MCF 10A (cell line): ENCODE data around the gene PLSCR3. TPM values are rescaled to one million over a fixed set of nuclear protein-coding genes. Genes with fewer than 3 reads are reported as not detected.

Experiments used
- BruUV-seq: library from RNA; stranded (reverse); fragments of 400-500 nt; replicated peaks from 2 replicates; lab custom pipeline; 2021; lab: Mats Ljungman, UMichigan
- CTCF ChIA-PET: fragments of 300-600 bp; sonication (Branson Sonifier 250); formaldehyde crosslinking; extraction: SDS; loops from one replicate; lab custom pipeline; 2021; ENCODE audit warnings: antibody characterized with exemption, inconsistent platforms; lab: Yijun Ruan, JAX
- POLR2A ChIA-PET: fragments of 300-600, 350-650 bp; sonication (Branson Sonifier 250); formaldehyde crosslinking; extraction: SDS; loops from one replicate; lab custom pipeline; 2020; ENCODE audit warnings: antibody characterized with exemption, inconsistent platforms; lab: Yijun Ruan, JAX
- DNase-seq: peaks from one replicate; pipeline ENCODE4 v3.0.0-alpha.2; 2018; ENCODE audit not compliant: unreplicated experiment
- H3K27ac Mint-ChIP-seq: one replicate; pipeline ENCODE4 v1.8.0; 2022; ENCODE audit warnings: mild to moderate bottlenecking, low read depth, mixed read lengths; ENCODE audit not compliant: unreplicated experiment
- H3K27me3 Mint-ChIP-seq: one replicate; pipeline ENCODE4 v1.8.0; 2022; ENCODE audit warnings: mixed read lengths; ENCODE audit not compliant: insufficient read depth, unreplicated experiment
- H3K36me3 Mint-ChIP-seq: one replicate; pipeline ENCODE4 v1.8.0; 2022; ENCODE audit warnings: mild to moderate bottlenecking, moderate library complexity, mixed read lengths; ENCODE audit not compliant: insufficient read depth, unreplicated experiment
- H3K4me1 Mint-ChIP-seq: one replicate; pipeline ENCODE4 v1.8.0; 2022; ENCODE audit warnings: mixed read lengths; ENCODE audit not compliant: insufficient read depth, unreplicated experiment
- H3K4me3 Mint-ChIP-seq: one replicate; pipeline ENCODE4 v1.8.0; 2022; ENCODE audit warnings: mild to moderate bottlenecking, moderate library complexity, mixed read lengths; ENCODE audit not compliant: unreplicated experiment
- H3K9me3 Mint-ChIP-seq: one replicate; pipeline ENCODE4 v1.8.0; 2022; ENCODE audit warnings: mixed read lengths; ENCODE audit not compliant: unreplicated experiment
- intact Hi-C: fragments of 100-400 bp; cut with micrococcal nuclease; formaldehyde crosslinking; loops from 2 replicates; pipeline ENCODE4 v1.14.1; 2022
- total RNA-seq: library from RNA; stranded (reverse); gene quantifications from 2 replicates; pipeline ENCODE4 v1.2.3, GENCODE V29; 2022
- TF ChIP-seq, protein P1 (sequence below): fragments of 200-600 bp; IDR thresholded peaks from one replicate; pipeline ENCODE4 v1.8.0; 2022; ENCODE audit warnings: antibody characterized with exemption, mild to moderate bottlenecking; ENCODE audit not compliant: unreplicated experiment

Gene PLSCR3
- total RNA-seq, 1 experiment from 2014 or later: 59.0 TPM

DNA sequence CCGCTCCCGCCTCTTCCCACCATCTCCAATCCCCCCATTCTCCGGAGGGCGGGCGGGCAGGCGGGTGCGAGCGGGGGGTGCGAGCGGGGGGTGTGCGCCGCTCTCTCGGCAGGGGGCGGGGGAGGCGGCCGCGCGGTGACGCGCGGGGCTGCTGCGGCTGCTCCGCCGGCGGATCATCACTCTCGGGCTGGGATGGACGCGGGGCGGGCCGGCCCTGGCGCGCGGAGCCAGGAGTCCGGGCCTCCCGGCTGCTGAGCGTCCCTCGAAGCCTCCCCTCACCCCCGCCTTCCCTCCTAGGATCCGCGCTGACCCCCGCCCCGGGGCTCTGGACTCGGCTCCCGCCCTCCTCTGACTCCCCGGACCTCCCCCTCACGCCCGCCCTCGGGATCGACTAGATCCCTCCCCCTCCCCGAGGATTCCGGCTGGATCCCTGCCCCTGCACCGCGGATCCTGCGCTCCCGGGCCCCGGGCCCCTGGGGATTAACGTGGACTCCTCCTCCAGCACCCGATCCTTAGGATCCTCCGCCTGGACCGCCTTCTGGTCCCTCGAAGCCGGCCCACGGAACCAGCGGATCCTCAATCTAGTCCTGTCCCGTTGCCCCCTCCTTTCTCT, 10.5 kb upstream of the PLSCR3 start:
- ChIA-PET POLR2A (interaction anchor here (0.6 to 2.7 kb wide), 33 partner anchors 10 to 618 kb away, joined by 3 to 48 read pairs (median 4); partner anchors contain the start of genes DVL2, GABARAP, KCTD11 and MPDU1), CTCF (interaction anchor here (0.6 to 1.5 kb wide), 6 partner anchors 9 to 138 kb away, joined by 3 read pairs; no protein-coding TSS in a partner anchor)
- H3K27me3 Mint-ChIP-seq: no peaks in the 10 kb centered on the region
- peaks cover 16% of the 10 kb centered on the region for H3K4me1 Mint-ChIP-seq
- BruUV-seq: no TSS peak
- peak overlapping the region; percentile 86 for H3K27ac Mint-ChIP-seq
- peaks cover 7% of the 10 kb centered on the region for H3K36me3 Mint-ChIP-seq
- no peaks in the 10 kb centered on the region for H3K9me3 Mint-ChIP-seq
- peak overlapping the region; percentile 78 for H3K4me3 Mint-ChIP-seq
- intact Hi-C loops: loop anchor here (1.0 to 2.0 kb wide), 2 partner anchors 30 to 48 kb away; partner anchors contain the start of gene TMEM102
- DNase-seq: no peak
- TF ChIP-seq, protein P1, sequence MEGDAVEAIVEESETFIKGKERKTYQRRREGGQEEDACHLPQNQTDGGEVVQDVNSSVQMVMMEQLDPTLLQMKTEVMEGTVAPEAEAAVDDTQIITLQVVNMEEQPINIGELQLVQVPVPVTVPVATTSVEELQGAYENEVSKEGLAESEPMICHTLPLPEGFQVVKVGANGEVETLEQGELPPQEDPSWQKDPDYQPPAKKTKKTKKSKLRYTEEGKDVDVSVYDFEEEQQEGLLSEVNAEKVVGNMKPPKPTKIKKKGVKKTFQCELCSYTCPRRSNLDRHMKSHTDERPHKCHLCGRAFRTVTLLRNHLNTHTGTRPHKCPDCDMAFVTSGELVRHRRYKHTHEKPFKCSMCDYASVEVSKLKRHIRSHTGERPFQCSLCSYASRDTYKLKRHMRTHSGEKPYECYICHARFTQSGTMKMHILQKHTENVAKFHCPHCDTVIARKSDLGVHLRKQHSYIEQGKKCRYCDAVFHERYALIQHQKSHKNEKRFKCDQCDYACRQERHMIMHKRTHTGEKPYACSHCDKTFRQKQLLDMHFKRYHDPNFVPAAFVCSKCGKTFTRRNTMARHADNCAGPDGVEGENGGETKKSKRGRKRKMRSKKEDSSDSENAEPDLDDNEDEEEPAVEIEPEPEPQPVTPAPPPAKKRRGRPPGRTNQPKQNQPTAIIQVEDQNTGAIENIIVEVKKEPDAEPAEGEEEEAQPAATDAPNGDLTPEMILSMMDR: no peak

DNA sequence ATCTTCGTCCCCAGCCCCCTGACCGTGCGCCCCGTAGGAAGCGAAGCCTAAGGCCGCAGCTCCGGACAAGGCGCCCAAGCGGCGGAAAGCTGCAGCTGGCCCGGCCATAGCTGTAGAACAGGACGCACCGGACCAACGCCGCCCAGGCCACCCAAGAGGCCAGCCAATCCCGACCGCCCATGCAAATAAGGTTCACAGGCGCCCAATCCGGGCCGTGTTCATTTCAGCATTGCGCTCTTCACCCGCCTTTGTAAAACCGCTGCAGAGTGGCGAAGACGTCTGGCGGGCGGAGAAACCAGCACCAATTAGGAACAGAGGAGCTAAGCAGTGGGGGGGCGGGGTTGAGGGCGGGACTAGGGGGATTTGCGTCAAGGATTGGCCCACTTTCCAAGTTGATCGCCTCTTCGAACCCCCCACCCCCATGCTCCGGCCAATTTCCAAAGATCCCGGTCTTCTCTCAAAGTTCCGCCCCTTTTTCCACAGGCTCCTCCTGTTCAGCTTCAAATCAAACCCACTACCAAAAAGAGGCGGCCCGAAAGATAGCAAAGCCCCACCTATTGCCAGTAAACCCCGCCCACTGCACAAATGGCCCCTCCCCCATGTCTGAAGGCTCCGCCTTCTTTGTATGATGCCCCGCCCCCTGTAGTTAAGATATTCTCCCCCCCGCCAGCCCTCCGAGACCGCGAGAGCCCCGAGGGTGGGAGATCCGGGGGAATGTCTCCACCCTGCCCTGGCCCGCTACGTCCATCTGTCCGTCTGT, 9.8 kb upstream of the PLSCR3 start, which contains the start of gene TMEM256:
Gene TMEM256 (minus strand): TSS at position 121 of the 760 bp plus-strand sequence. CDS start 13 bp downstream, at position 108.
- POLR2A ChIA-PET: interaction anchor here (0.7 to 2.7 kb wide), 35 partner anchors 9 to 617 kb away, joined by 3 to 48 read pairs (median 4); partner anchors contain the start of genes DVL2, GABARAP, KCTD11 and MPDU1
- DNase-seq: peak; percentile 99
- peaks cover 16% of the 10 kb centered on the region for H3K4me1 Mint-ChIP-seq
- no peaks in the 10 kb centered on the region for H3K27me3 Mint-ChIP-seq
- H3K27ac Mint-ChIP-seq: peak within 1 kb of the TSS; percentile 86
- CTCF ChIA-PET: interaction anchor here (0.6 to 1.5 kb wide), 8 partner anchors 9 to 162 kb away, joined by 3 to 4 read pairs (median 3); no protein-coding TSS in a partner anchor
- intact Hi-C loops: loop anchor here (1.0 to 2.0 kb wide), 2 partner anchors 31 to 47 kb away; partner anchors contain the start of gene TMEM102
- TF ChIP-seq, protein P1: no peak
- H3K36me3 Mint-ChIP-seq: peaks cover 7% of the 10 kb centered on the region
- H3K9me3 Mint-ChIP-seq: no peaks in the 10 kb centered on the region
- H3K4me3 Mint-ChIP-seq: peak within 1 kb of the TSS; percentile 78
- BruUV-seq: no TSS peak

DNA sequence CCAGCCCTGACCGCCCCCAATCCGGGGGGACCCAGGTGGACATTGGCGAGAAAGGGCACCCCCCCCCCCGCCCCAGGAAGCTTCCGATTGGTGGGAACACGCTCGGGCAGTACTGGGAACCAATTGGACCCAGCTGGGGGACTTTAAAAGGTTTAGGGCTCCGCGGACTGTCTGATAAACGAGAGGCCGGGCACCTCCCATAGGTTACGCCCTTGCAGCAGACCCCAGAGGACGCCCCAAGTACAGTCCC, 9.3 kb upstream of the PLSCR3 start:
- Mint-ChIP-seq H3K4me3 (peak overlapping the region; percentile 78), H3K27me3 (no peaks in the 10 kb centered on the region), H3K4me1 (peaks cover 16% of the 10 kb centered on the region), H3K36me3 (peaks cover 7% of the 10 kb centered on the region), H3K27ac (peak overlapping the region; percentile 86), H3K9me3 (no peaks in the 10 kb centered on the region)
- DNase-seq: no peak
- intact Hi-C loops: no loop called here
- CTCF ChIA-PET: interaction anchor here (0.6 to 1.5 kb wide), 8 partner anchors 8 to 162 kb away, joined by 3 to 6 read pairs (median 3); no protein-coding TSS in a partner anchor
- TF ChIP-seq, protein P1: no peak
- no TSS peak for BruUV-seq
- POLR2A ChIA-PET: interaction anchor here (0.8 to 2.7 kb wide), 28 partner anchors 9 to 284 kb away, joined by 3 to 48 read pairs (median 5); partner anchors contain the start of genes DVL2, GABARAP, KCTD11 and MPDU1
